ENCODE measurements around the gene IGFBP5.

GRCh38 chr2:216717491-216717901, 22.1 kb upstream of the IGFBP5 start:
- TF ChIP-seq EZH2phosphoT487 (IDR thresholded peaks at IDR 0.05; ENCODE audit: insufficient read depth, low read depth) (no peak), EZH2 (IDR thresholded peaks at IDR 0.05; ENCODE audit: insufficient read depth, poor library complexity, severe bottlenecking) (no peak)
